H1 (cell line): ENCODE data around the gene GP1BB. TPM values are rescaled to one million over a fixed set of nuclear protein-coding genes. Genes with fewer than 3 reads are reported as not detected.

Experiments used
- CTCF ChIA-PET: fragments of 300-600 bp; sonication (Branson Sonifier 250); formaldehyde crosslinking; loops from one replicate; lab custom pipeline; 2021; ENCODE audit not compliant: partially characterized antibody; lab: Charles Lee
- POLR2A ChIA-PET: fragments of 300-600 bp; sonication (Branson Sonifier 250); formaldehyde crosslinking; loops from one replicate; lab custom pipeline; 2021; ENCODE audit warnings: inconsistent platforms; ENCODE audit not compliant: partially characterized antibody; lab: Charles Lee
- DNase-seq, 2 experiments: peaks; one replicate each; pipeline versions ENCODE4 v3.0.0 to v3.0.0-alpha.2; 2010 to 2022; ENCODE audit warnings: low spot score in 2 of 2, low read depth in 1 of 2, mixed read lengths in 1 of 2
- FAIRE-seq: peaks from 2 replicates; lab custom pipeline; 2011; peaks lifted over from hg19 to GRCh38; lab: Jason Lieb, UNC
- H2AFZ ChIP-seq: 2 replicates; pipeline ENCODE4 v1.8.1; 2012; ENCODE audit warnings: low read length, inconsistent platforms
- H2AK5ac ChIP-seq: 2 replicates; pipeline ENCODE4 v1.6.1; 2013; ENCODE audit warnings: low read depth, low read length
- H2BK120ac ChIP-seq: replicated peaks from 2 replicates; pipeline ENCODE3; 2013; ENCODE audit warnings: low read depth, low read length, inconsistent platforms
- H2BK12ac ChIP-seq: 2 replicates; pipeline ENCODE4 v1.6.1; 2013; ENCODE audit warnings: low read depth, low read length
- H2BK15ac ChIP-seq: 2 replicates; pipeline ENCODE4 v1.6.1; 2013; ENCODE audit warnings: low read length
- H2BK20ac ChIP-seq: 2 replicates; pipeline ENCODE4 v1.6.1; 2013; ENCODE audit warnings: low read length
- H2BK5ac ChIP-seq: 2 replicates; pipeline ENCODE4 v1.6.1; 2013; ENCODE audit warnings: low read depth, low read length
- H3K14ac ChIP-seq: 2 replicates; pipeline ENCODE4 v1.6.1; 2013; ENCODE audit warnings: inconsistent platforms; ENCODE audit not compliant: insufficient read length
- H3K18ac ChIP-seq: 2 replicates; pipeline ENCODE4 v1.6.1; 2013; ENCODE audit warnings: low read length; ENCODE audit errors: extremely low read depth
- H3K23ac ChIP-seq: 2 replicates; pipeline ENCODE4 v1.6.1; 2013; ENCODE audit warnings: inconsistent platforms; ENCODE audit not compliant: insufficient read length
- H3K23me2 ChIP-seq: 2 replicates; pipeline ENCODE4 v1.6.1; 2013; ENCODE audit warnings: low read depth, low read length
- H3K27ac ChIP-seq: 2 replicates; pipeline ENCODE4 v1.6.1; 2011; ENCODE audit warnings: low read depth, low read length, inconsistent platforms
- H3K27me3 ChIP-seq, 4 experiments: replicated peaks in 1 of 4; 1 replicate in 1 of 4; 2 replicates in 3 of 4; pipeline versions ENCODE4 v1.6.1 to v1.8.1; 2011 to 2013; ENCODE audit warnings: low read length in 3 of 4, mild to moderate bottlenecking in 3 of 4, inconsistent platforms in 2 of 4, mixed read lengths in 2 of 4, moderate library complexity in 1 of 4; ENCODE audit not compliant: control insufficient read depth in 3 of 4, insufficient read depth in 3 of 4; ENCODE audit errors: extremely low read depth in 1 of 4
- H3K36me3 ChIP-seq, 4 experiments: 2 replicates each; pipeline versions ENCODE4 v1.6.1 to v1.8.1; 2011 to 2013; ENCODE audit warnings: mild to moderate bottlenecking in 4 of 4, low read length in 3 of 4, moderate library complexity in 2 of 4, control low read depth in 1 of 4, inconsistent platforms in 1 of 4; ENCODE audit not compliant: insufficient read depth in 4 of 4, control insufficient read depth in 2 of 4
- H3K4ac ChIP-seq: replicated peaks from 2 replicates; pipeline ENCODE3; 2013; ENCODE audit warnings: low read length, low read depth, mixed read lengths, inconsistent platforms; ENCODE audit not compliant: insufficient read length
- H3K4me1 ChIP-seq, 4 experiments: replicated peaks in 1 of 4; 1 replicate in 1 of 4; 2 replicates in 3 of 4; pipeline versions ENCODE4 v1.6.1 to v1.8.1; 2011 to 2013; ENCODE audit warnings: low read length in 3 of 4, inconsistent platforms in 2 of 4, mixed read lengths in 1 of 4; ENCODE audit not compliant: insufficient read depth in 4 of 4, control insufficient read depth in 3 of 4
- H3K4me2 ChIP-seq, 2 experiments: 2 replicates each; pipeline versions ENCODE4 v1.6.1 to v1.8.1; 2011 to 2013; ENCODE audit warnings: low read depth in 2 of 2, low read length in 2 of 2, control low read depth in 1 of 2, inconsistent platforms in 1 of 2, mild to moderate bottlenecking in 1 of 2; ENCODE audit not compliant: insufficient read depth in 1 of 2
- H3K4me3 ChIP-seq, 4 experiments: fragments of 200-600, 300-600 bp in 1 of 4; sonication (generic), shearing (Covaris generic), sonication (Bioruptor Twin) in 1 of 4; 2 replicates each; pipeline versions ENCODE4 v1.5.1 to v1.8.1; 2011 to 2016; ENCODE audit warnings: low read length in 4 of 4, low read depth in 3 of 4, control low read depth in 2 of 4, inconsistent platforms in 2 of 4, mild to moderate bottlenecking in 2 of 4, mixed read lengths in 1 of 4, moderate library complexity in 1 of 4; ENCODE audit not compliant: insufficient read depth in 2 of 4; ENCODE audit errors: extremely low read depth in 1 of 4
- H3K56ac ChIP-seq: replicated peaks from 2 replicates; pipeline ENCODE3; 2013; ENCODE audit warnings: low read depth, mild to moderate bottlenecking, mixed read lengths, low read length, inconsistent platforms; ENCODE audit not compliant: insufficient read length
- H3K79me1 ChIP-seq: 2 replicates; pipeline ENCODE4 v1.6.1; 2013; ENCODE audit warnings: low read depth, low read length, control low read depth
- H3K79me2 ChIP-seq, 2 experiments: 2 replicates each; pipeline versions ENCODE4 v1.6.1 to v1.8.1; 2012 to 2013; ENCODE audit warnings: low read length in 2 of 2, mild to moderate bottlenecking in 2 of 2, inconsistent platforms in 1 of 2; ENCODE audit not compliant: insufficient read depth in 2 of 2, control insufficient read depth in 1 of 2
- H3K9ac ChIP-seq, 4 experiments: replicated peaks in 1 of 4; 1 replicate in 1 of 4; 2 replicates in 3 of 4; pipeline versions ENCODE4 v1.6.1 to v1.8.1; 2011 to 2013; ENCODE audit warnings: low read depth in 3 of 4, low read length in 3 of 4, control low read depth in 2 of 4, mild to moderate bottlenecking in 2 of 4, moderate library complexity in 2 of 4, inconsistent platforms in 1 of 4; ENCODE audit errors: extremely low read depth in 1 of 4
- H3K9me3 ChIP-seq, 2 experiments: 2 replicates each; pipeline versions ENCODE4 v1.6.1 to v1.8.1; 2012 to 2013; ENCODE audit warnings: mild to moderate bottlenecking in 2 of 2, moderate library complexity in 2 of 2, control low read depth in 1 of 2, inconsistent platforms in 1 of 2, low read depth in 1 of 2, low read length in 1 of 2, mixed read lengths in 1 of 2; ENCODE audit not compliant: insufficient read depth in 2 of 2
- H4K20me1 ChIP-seq, 2 experiments: replicated peaks in 1 of 2; 2 replicates each; pipeline versions ENCODE3 to v1.8.1; 2011 to 2013; ENCODE audit warnings: inconsistent platforms in 2 of 2, low read length in 2 of 2, mild to moderate bottlenecking in 1 of 2; ENCODE audit not compliant: insufficient read depth in 2 of 2, control insufficient read depth in 1 of 2
- H4K5ac ChIP-seq: 2 replicates; pipeline ENCODE4 v1.6.1; 2013; ENCODE audit warnings: low read length, low read depth, mixed read lengths, inconsistent platforms; ENCODE audit not compliant: insufficient read length
- H4K8ac ChIP-seq: 2 replicates; pipeline ENCODE4 v1.8.0; 2013; ENCODE audit warnings: mild to moderate bottlenecking, moderate library complexity, low read length, inconsistent platforms; ENCODE audit not compliant: insufficient read depth; ENCODE audit errors: extremely low read depth
- H4K91ac ChIP-seq: replicated peaks from 2 replicates; pipeline ENCODE3; 2013; ENCODE audit warnings: low read length, mixed read lengths, inconsistent platforms; ENCODE audit not compliant: insufficient read length
- CHD1 ChIP-seq: IDR thresholded peaks from 2 replicates; pipeline ENCODE4 v1.6.1; 2012; ENCODE audit warnings: low read depth, low read length, improper control_type of control experiment
- WGBS, 2 experiments: shearing (Covaris generic) in 1 of 2; methylation state at CpG; one replicate each; pipeline versions ENCODE4 v1.1.6 to v1.1.7; 2013 to 2015; ENCODE audit warnings: low lambda C conversion rate in 2 of 2, mixed read lengths in 2 of 2, inconsistent platforms in 1 of 2, low coverage in 1 of 2, missing lambda C conversion rate in 1 of 2; ENCODE audit not compliant: insufficient replicate concordance in 2 of 2, insufficient coverage in 1 of 2, insufficient read length in 1 of 2; ENCODE audit errors: extremely low coverage in 1 of 2, missing lambda C conversion rate in 1 of 2; 5-methylcytosine and 5-hydroxymethylcytosine counted together
- polyA plus RNA-seq, 7 experiments: library from polyadenylated mRNA; depleted of rRNA in 3 of 7; stranded (reverse) in 5 of 7; unstranded in 2 of 7; fragments of >200 nt in 5 of 7; fragments of 200-250 nt in 2 of 7; gene quantifications; 1 replicate in 5 of 7; 2 replicates in 1 of 7; 4 replicates in 1 of 7; pipeline versions ENCODE4 v1.2.1 to v1.2.3, GENCODE V29; 2011 to 2013; ENCODE audit warnings: missing spikeins in 2 of 7, mixed read lengths in 2 of 7
- total RNA-seq: library from RNA; stranded (reverse); fragmentation: NEBNext Ultra II Directional; extraction: Animal tissue kit (Norgen Biotek cat#: 25700); gene quantifications from 2 replicates; pipeline ENCODE4 v1.2.1, GENCODE V29; 2021

The GP1BB gene
- total and polyA plus RNA-seq, 2 of the 8 experiments (the other 6 are each of a cell fraction or from before 2014, with no cell fraction given): 0.36 TPM; not detected in 1

DNA sequence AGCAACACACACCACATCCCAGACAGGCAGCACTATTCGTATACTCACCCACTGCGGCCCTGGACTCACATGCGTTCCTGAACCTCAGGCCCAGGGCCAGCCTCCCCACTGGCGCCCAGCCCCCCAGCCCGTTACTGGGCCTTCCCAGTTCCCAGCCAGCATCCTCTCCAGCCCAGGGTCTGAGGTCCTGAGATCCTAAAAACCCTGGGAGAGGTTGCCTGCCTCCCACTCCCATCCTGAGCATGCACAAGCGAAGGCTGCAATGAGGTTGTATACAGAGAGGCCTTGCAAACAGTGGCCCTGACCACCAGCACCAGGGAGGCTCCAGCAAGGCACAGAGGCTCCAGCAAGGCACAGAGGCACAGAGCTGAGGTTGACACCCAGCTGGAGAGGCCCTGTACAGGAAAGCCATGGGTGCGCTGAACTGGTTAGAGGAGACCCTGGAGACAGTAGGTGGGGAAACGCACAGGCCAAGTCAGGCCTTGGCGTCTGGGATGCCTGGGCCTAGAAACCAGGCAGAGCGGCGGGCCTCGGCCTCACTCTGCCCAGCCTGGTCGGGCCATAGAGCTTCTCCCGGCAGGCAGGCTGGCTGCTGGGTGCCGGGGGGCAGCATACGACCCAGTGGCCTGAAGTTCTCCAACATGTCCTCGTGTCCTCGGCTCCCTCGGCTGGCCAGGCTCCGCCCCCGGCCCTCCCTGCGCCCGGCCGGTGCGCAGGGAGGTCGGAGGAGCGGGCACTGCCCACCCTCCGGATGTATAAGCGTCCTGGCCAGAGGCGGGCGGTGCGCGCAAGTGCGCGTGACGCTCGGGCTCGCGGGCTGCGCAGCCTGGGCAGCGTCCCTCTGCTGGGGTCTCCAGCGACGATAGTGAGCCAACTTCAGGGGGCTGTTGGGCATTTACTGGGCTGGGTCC lies 34.9 kb downstream of the GP1BB start:
- WGBS, 2 experiments: 16% methylated on average over 26 of the region's 43 CpGs; no CpG with 5 or more reads in 1 of the 2 experiments
- H3K56ac ChIP-seq: no peak overlapping the region
- H3K14ac ChIP-seq: no peak overlapping the region
- no peaks in the 10 kb centered on the region for H3K79me1 ChIP-seq
- H2BK15ac ChIP-seq: peak overlapping the region; percentile 88; the same call in 1 of the 2 replicates
- H2BK20ac ChIP-seq: peak overlapping the region; percentile 72; the same call in 1 of the 2 replicates
- no peak overlapping the region; the same call in 1 of the 2 replicates for H2BK5ac ChIP-seq
- 0 out of 2 replicates have a peak overlapping the region, but pooled peaks have one; percentile 32 for H3K18ac ChIP-seq
- H3K23me2 ChIP-seq: no peaks in the 10 kb centered on the region; the same call in 1 of the 2 replicates
- no peak overlapping the region for H2AK5ac ChIP-seq
- no peak overlapping the region for H3K23ac ChIP-seq
- H3K9ac ChIP-seq: no peak overlapping the region
- H3K27me3 ChIP-seq: peaks cover 88 to 97% (median 93%) of the 10 kb centered on the region in 4 experiments
- H4K8ac ChIP-seq: no peak overlapping the region
- peaks cover 0 to 20% (median 0%) of the 10 kb centered on the region in 4 experiments; a peak in 1 of 8 replicates for H3K36me3 ChIP-seq
- H2AFZ ChIP-seq: no peak overlapping the region
- H4K20me1 ChIP-seq: peaks cover 24 to 37% of the 10 kb centered on the region in 2 experiments
- POLR2A ChIA-PET: interaction anchor here (0.8 to 3.8 kb wide), 2 partner anchors 7 to 15 kb away, joined by 3 to 21 read pairs; no protein-coding TSS in a partner anchor
- H3K9me3 ChIP-seq: no peaks in the 10 kb centered on the region
- no peaks in the 10 kb centered on the region for H3K79me2 ChIP-seq
- H3K27ac ChIP-seq: no peak overlapping the region
- DNase-seq: peak in 1 of 2 experiments; percentile 72
- no peak overlapping the region for H2BK120ac ChIP-seq
- peaks cover 0 to 52% (median 26%) of the 10 kb centered on the region in 4 experiments; a peak in 5 of 7 replicates for H3K4me1 ChIP-seq
- CTCF ChIA-PET: interaction anchor here (0.6 to 16.5 kb wide), 14 partner anchors 9 to 195 kb away, joined by 3 to 168 read pairs (median 4); partner anchors contain the start of gene GP1BB
- H3K4me3 ChIP-seq: peak overlapping the region in 1 of 4 experiments; percentile 23; a peak in 2 of 8 replicates
- H4K5ac ChIP-seq: no peak overlapping the region
- H4K91ac ChIP-seq: no peak overlapping the region
- H2BK12ac ChIP-seq: peak overlapping the region; percentile 60; the same call in 1 of the 2 replicates
- H3K4me2 ChIP-seq: peak overlapping the region; percentile 8 to 51; a peak in 3 of 4 replicates
- no peak overlapping the region for H3K4ac ChIP-seq
- FAIRE-seq: no peak
- TF ChIP-seq CHD1: no peak
